Astrocyte of the spinal cord (primary cell): ENCODE results near the gene SIL1.
"Not testable (repeated sequence)": the region's sequence is repeated elsewhere in the genome, so short reads cannot be mapped to it uniquely, and the experiment has no call there.

Experiments
- DNase-seq: peaks from one replicate; pipeline ENCODE4 v3.0.0; 2011; ENCODE audit warnings: low read depth, low spot score
- H3K4me3 ChIP-seq: 2 replicates; pipeline ENCODE4 v1.5.1; 2011; ENCODE audit warnings: low read depth, mild to moderate bottlenecking, low read length, moderate library complexity
- in situ Hi-C: cut with HindIII; loops from 2 replicates; pipeline ENCODE4 v1.10.0; 2017; ENCODE audit warnings: low sequenced_read_pairs
- TF ChIP-seq, protein P1 (sequence below): IDR thresholded peaks from 2 replicates; pipeline ENCODE4 v1.5.1; 2012; ENCODE audit warnings: low read depth, mild to moderate bottlenecking, low read length, inconsistent platforms

The SIL1 gene

DNA sequence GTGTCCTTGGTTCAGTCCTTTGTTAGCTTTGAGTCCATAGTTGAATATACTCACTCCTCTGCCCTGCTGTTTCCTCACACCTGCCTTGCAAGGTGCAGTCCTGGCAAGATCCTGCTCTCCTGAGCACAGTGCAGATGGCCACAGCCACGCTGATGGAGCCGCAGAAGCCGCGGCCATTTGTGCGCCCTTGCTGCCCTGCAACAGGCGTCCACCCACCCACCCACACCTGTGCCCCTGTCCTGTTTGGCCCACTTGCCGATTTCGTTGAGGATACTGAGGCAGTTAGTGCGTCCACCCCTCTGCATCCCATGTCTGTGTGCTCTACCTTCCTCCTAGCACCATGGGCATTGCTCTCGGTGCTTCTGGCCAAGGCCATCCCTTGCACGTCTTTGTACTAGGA lies 271.9 kb downstream of the SIL1 start:
- in situ Hi-C loops = no loop called here
- H3K4me3 ChIP-seq = no peak overlapping the region
- DNase-seq = no peak
- TF ChIP-seq, protein P1, sequence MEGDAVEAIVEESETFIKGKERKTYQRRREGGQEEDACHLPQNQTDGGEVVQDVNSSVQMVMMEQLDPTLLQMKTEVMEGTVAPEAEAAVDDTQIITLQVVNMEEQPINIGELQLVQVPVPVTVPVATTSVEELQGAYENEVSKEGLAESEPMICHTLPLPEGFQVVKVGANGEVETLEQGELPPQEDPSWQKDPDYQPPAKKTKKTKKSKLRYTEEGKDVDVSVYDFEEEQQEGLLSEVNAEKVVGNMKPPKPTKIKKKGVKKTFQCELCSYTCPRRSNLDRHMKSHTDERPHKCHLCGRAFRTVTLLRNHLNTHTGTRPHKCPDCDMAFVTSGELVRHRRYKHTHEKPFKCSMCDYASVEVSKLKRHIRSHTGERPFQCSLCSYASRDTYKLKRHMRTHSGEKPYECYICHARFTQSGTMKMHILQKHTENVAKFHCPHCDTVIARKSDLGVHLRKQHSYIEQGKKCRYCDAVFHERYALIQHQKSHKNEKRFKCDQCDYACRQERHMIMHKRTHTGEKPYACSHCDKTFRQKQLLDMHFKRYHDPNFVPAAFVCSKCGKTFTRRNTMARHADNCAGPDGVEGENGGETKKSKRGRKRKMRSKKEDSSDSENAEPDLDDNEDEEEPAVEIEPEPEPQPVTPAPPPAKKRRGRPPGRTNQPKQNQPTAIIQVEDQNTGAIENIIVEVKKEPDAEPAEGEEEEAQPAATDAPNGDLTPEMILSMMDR = no peak

DNA sequence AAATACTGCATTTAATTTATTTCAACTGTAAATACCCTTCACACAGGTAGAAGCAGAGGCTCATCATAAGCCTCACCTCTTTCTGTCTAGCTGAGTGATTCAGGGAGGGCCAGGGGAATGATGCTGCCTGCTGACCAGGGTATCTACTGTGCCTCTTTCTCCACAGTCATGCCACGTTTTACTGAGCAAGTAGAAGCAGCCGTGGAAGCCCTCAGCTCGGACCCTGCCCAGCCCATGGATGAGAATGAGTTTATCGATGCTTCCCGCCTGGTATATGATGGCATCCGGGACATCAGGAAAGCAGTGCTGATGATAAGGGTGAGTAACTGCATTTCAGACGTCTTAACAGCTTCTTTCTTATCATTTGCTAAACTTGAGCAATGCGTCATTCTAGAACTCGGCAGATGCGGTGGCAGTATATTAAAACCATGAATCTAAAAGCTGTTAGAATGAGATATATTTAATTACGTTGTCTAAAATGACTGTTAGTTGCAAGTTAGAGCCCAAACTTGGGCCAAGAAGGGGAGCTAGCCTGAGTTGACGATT lies 273.0 kb downstream of the SIL1 start:
- in situ Hi-C loops = no loop called here
- no peak for DNase-seq
- no peak overlapping the region for H3K4me3 ChIP-seq
- TF ChIP-seq, protein P1 = no peak

DNA sequence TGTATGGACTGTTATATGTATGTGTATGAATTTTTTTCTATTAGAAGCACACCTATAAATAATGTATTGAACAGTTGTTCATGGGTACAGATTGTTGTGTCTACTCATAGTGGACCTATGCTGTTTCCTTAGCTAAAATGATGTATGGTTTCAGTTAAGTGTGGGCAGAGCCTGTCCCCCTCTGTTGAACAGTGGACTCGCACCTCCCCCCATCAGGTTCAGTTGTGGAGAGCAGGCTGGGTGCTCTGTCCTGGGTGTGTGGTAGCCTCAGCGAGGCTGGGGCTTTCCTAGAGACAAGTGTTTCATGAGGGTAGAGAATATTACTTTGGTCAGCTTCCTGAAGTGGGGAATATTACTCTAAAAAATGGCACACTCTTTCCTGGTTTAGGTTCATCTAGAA lies 275.7 kb downstream of the SIL1 start:
- TF ChIP-seq, protein P1 = peak; percentile 8
- in situ Hi-C loops = no loop called here
- DNase-seq = no peak
- no peak overlapping the region for H3K4me3 ChIP-seq

DNA sequence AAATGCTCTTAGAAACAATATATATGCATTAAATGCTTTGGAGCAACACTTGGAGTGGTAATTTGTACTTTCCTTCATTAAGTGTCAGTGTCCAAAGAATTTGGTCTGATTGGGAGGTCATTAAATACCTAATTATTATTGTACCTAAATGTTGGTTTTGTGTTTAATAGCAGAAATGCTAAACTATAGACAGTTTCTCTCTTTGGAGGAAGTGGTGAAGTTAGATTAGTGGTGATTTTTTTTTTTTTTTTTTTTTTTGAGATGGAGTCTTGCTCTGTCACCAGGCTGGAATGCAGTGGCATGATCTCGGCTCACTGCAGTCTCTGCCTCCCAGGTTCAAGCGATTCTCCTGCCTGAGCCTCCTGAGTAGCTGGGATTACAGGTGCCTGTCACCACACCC lies 276.8 kb downstream of the SIL1 start:
- DNase-seq, H3K4me3 ChIP-seq, in situ Hi-C loops: not testable (repeated sequence)

DNA sequence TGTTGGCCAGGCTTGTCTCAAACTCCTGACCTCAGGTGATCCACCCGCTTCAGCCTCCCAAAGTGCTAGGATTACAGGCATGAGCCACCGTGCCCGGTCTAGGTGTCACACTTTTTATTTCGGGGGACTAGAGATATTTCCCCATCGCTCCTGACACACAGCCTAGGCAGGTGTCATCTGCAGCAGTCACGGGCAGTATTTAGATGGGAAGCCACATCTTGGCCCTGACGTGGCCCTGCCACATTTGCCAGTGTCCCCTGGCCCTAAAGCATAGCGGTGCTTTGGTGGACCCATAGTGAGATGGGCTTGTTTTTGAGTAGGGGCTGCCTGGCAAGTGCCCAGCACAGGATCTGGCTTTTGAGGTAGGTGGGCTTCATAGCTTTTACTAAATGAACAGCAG lies 278.0 kb downstream of the SIL1 start:
- H3K4me3 ChIP-seq = no peak overlapping the region
- TF ChIP-seq, protein P1 = no peak
- DNase-seq = no peak
- in situ Hi-C loops = no loop called here

DNA sequence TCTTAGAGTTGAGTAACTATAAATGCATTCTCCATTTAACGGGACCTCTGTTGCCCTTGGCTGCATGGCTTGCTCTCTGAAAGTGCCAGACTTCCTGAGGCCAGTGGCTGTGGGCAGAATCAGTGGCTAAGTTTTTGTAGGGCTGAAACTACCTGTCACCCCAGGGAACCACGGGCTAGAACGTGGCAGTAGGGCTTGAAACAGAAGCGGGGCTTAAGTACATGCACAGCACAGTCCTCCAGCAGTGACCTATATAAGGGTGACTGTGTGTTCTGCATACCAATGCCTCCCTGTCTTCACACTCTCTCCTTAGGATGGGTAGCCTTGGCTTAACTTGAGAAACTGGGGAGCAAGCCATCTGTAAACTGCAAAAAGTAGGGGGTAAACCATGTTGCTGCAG lies 279.5 kb downstream of the SIL1 start:
- no peak overlapping the region for H3K4me3 ChIP-seq
- TF ChIP-seq, protein P1 = no peak
- in situ Hi-C loops = no loop called here
- DNase-seq = no peak

DNA sequence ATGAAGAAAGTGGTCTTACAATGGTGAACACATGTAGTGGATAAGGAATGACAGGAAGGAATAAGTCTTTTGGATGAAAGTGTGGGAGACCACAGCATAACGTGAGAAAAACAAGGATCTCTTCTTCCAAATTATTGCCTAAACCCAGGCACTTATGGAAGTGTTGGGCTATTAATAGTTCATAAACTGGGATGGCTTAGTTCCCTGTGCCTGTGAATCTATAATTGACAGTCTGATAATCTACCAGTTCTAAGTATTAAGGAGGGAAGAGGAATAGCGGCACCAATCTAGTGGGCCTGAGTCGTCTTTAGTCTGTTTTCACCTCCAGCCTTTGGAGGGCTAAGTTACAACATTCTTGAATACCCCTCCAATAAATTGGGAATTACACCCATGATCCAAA lies 283.8 kb downstream of the SIL1 start:
- in situ Hi-C loops = no loop called here

More for the DNA sequence above, 283.8 kb downstream of the SIL1 start:
- TF ChIP-seq, protein P1 = no peak
- DNase-seq = no peak
- H3K4me3 ChIP-seq = no peak overlapping the region
